Measurements from ENCODE around the gene SETD6.

Gene SETD6

DNA sequence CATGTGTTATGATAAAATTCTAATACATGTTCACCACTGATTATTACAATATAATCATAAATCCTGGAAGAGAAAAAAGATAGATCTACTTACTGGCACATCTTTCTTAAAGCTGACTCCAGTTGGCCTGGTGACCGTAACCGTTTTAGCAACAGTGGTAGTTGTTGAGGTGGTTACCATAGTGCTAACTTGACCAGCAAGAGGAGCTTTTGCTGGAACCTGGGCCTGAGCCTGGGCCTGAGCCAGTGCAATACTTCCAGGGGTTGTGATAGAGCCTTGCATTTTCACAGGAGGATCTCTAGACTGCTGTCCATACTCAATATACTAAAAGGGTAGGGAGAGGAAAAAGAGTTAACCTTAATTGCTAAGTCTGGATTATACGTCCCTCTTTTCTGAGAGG, 36.2 kb downstream of the SETD6 start:
- Histone ChIP-seq H3K4me3 (ENCODE audit: low read depth, low read length) (no peak overlapping the region), H3K4me1 (ENCODE audit: control insufficient read depth, insufficient read depth, low read length) (no peaks in the 10 kb centered on the region), H3K36me3 (ENCODE audit: control insufficient read depth in 2 of 2, insufficient read depth in 1 of 2, low read length in 2 of 2) (peaks cover 56 to 99% of the 10 kb centered on the region in 2 experiments), H3K27ac (ENCODE audit: extremely low read depth, low read depth, low read length) (no peak overlapping the region), H3K9me3 (ENCODE audit: control insufficient read depth, insufficient read depth, low read depth, low read length) (no peaks in the 10 kb centered on the region)
- no peak for TF ChIP-seq ZNF777 (tag by site-specific recombination; IDR thresholded peaks at IDR 0.05; ENCODE audit: borderline replicate concordance)
- no peak for TF ChIP-seq SP7 (tag by site-specific recombination; IDR thresholded peaks at IDR 0.05)
- ChIA-PET CTCF (interaction anchor here (0.6 kb wide), 1 partner anchor 86 kb away, joined by 6 read pairs; no protein-coding TSS in a partner anchor), POLR2A (no interaction called here)

DNA sequence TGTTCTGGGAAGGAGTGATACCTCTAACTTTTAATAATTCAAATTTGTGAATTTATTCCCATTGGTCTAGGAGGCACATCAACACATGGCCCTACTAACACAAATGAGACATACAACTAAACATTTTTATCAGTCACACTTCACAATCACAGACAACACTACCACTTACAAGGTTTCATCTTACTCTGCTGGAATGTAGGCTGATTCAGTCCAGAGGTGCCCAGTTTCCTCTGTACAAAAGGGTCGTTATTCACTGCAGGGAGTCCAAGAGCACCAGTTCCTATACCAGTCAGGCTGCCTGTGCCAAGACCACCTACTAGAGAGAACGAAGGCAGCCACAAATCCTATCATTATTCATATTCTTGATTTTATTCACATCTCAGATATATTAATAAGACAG, 41.4 kb downstream of the SETD6 start:
- ChIA-PET POLR2A (no interaction called here), CTCF (interaction anchor here (0.8 kb wide), 1 partner anchor 41 kb away, joined by 3 read pairs; no protein-coding TSS in a partner anchor)
- no peak overlapping the region for H3K4me3 ChIP-seq (ENCODE audit: low read depth, low read length)
- no peak overlapping the region for H3K27ac ChIP-seq (ENCODE audit: extremely low read depth, low read depth, low read length)
- peaks cover 44 to 99% of the 10 kb centered on the region in 2 experiments for H3K36me3 ChIP-seq (ENCODE audit: control insufficient read depth in 2 of 2, insufficient read depth in 1 of 2, low read length in 2 of 2)
- H3K9me3 ChIP-seq (ENCODE audit: control insufficient read depth, insufficient read depth, low read depth, low read length): no peaks in the 10 kb centered on the region
- TF ChIP-seq, protein P1, sequence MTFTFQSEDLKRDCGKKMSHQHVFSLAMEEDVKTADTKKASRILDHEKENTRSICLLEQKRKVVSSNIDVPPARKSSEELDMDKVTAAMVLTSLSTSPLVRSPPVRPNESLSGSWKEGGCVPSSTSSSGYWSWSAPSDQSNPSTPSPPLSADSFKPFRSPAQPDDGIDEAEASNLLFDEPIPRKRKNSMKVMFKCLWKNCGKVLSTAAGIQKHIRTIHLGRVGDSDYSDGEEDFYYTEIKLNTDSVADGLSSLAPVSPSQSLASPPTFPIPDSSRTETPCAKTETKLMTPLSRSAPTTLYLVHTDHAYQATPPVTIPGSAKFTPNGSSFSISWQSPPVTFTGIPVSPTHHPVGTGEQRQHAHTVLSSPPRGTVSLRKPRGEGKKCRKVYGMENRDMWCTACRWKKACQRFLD (tag by site-specific recombination; IDR thresholded peaks at IDR 0.05): no peak
- TF ChIP-seq ZNF366 (tag by site-specific recombination; conservative IDR thresholded peaks at IDR 0.05) (no peak), REPIN1 (tag by site-specific recombination; IDR thresholded peaks at IDR 0.05; ENCODE audit: low read depth) (no peak), HOXD13 (CRISPR knock-in tag; IDR thresholded peaks at IDR 0.05; ENCODE audit: borderline replicate concordance) (no peak), KLF10 (tag by site-specific recombination; IDR thresholded peaks at IDR 0.05) (no peak), ZNF623 (tag by site-specific recombination; IDR thresholded peaks at IDR 0.05) (no peak), RBAK (tag by site-specific recombination; IDR thresholded peaks at IDR 0.05) (no peak), ZNF660 (tag by site-specific recombination; IDR thresholded peaks at IDR 0.05) (no peak), ZNF37A (tag by site-specific recombination; IDR thresholded peaks at IDR 0.05) (no peak), ZNF701 (tag by site-specific recombination; IDR thresholded peaks at IDR 0.05) (no peak), ZNF626 (tag by site-specific recombination; IDR thresholded peaks at IDR 0.05) (no peak), ZNF24 (tag by site-specific recombination; IDR thresholded peaks at IDR 0.05) (no peak), ZSCAN23 (tag by site-specific recombination; IDR thresholded peaks at IDR 0.05) (no peak), ZFP41 (tag by site-specific recombination; IDR thresholded peaks at IDR 0.05; ENCODE audit: borderline replicate concordance) (no peak)
- TF ChIP-seq, protein P2, sequence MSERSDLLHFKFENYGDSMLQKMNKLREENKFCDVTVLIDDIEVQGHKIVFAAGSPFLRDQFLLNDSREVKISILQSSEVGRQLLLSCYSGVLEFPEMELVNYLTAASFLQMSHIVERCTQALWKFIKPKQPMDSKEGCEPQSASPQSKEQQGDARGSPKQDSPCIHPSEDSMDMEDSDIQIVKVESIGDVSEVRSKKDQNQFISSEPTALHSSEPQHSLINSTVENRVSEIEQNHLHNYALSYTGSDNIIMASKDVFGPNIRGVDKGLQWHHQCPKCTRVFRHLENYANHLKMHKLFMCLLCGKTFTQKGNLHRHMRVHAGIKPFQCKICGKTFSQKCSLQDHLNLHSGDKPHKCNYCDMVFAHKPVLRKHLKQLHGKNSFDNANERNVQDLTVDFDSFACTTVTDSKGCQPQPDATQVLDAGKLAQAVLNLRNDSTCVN (tag by site-specific recombination; optimal IDR thresholded peaks at IDR 0.05): no peak
- TF ChIP-seq, protein P3, sequence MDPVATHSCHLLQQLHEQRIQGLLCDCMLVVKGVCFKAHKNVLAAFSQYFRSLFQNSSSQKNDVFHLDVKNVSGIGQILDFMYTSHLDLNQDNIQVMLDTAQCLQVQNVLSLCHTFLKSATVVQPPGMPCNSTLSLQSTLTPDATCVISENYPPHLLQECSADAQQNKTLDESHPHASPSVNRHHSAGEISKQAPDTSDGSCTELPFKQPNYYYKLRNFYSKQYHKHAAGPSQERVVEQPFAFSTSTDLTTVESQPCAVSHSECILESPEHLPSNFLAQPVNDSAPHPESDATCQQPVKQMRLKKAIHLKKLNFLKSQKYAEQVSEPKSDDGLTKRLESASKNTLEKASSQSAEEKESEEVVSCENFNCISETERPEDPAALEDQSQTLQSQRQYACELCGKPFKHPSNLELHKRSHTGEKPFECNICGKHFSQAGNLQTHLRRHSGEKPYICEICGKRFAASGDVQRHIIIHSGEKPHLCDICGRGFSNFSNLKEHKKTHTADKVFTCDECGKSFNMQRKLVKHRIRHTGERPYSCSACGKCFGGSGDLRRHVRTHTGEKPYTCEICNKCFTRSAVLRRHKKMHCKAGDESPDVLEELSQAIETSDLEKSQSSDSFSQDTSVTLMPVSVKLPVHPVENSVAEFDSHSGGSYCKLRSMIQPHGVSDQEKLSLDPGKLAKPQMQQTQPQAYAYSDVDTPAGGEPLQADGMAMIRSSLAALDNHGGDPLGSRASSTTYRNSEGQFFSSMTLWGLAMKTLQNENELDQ (tag by site-specific recombination; IDR thresholded peaks at IDR 0.05; ENCODE audit: low read depth): no peak
- TF ChIP-seq, protein P4, sequence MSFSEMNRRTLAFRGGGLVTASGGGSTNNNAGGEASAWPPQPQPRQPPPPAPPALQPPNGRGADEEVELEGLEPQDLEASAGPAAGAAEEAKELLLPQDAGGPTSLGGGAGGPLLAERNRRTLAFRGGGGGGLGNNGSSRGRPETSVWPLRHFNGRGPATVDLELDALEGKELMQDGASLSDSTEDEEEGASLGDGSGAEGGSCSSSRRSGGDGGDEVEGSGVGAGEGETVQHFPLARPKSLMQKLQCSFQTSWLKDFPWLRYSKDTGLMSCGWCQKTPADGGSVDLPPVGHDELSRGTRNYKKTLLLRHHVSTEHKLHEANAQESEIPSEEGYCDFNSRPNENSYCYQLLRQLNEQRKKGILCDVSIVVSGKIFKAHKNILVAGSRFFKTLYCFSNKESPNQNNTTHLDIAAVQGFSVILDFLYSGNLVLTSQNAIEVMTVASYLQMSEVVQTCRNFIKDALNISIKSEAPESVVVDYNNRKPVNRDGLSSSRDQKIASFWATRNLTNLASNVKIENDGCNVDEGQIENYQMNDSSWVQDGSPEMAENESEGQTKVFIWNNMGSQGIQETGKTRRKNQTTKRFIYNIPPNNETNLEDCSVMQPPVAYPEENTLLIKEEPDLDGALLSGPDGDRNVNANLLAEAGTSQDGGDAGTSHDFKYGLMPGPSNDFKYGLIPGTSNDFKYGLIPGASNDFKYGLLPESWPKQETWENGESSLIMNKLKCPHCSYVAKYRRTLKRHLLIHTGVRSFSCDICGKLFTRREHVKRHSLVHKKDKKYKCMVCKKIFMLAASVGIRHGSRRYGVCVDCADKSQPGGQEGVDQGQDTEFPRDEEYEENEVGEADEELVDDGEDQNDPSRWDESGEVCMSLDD (tag by site-specific recombination; IDR thresholded peaks at IDR 0.05): no peak
- no peaks in the 10 kb centered on the region for H3K4me1 ChIP-seq (ENCODE audit: control insufficient read depth, insufficient read depth, low read length)
